Thyroid gland (tissue), 4 donors: ENCODE results near the gene NADSYN1. TPM values are rescaled to one million over a fixed set of nuclear protein-coding genes. Genes with fewer than 3 reads are reported as not detected.
A peak's percentile ranks its signal among the peaks of the same experiment; 100 is the strongest.

Source experiments
- DNase-seq, 2 donors: peaks; one replicate each; pipeline ENCODE4 v3.0.0-alpha.2; 2019
- H3K27ac ChIP-seq, 3 donors: fragments of 200-600 bp; sonication (generic); 1 replicate in 2 of 3; 2 replicates in 1 of 3; pipeline ENCODE4 v1.5.1; 2016 to 2019; ENCODE audit warnings: mild to moderate bottlenecking in 1 of 3, moderate library complexity in 1 of 3
- H3K27me3 ChIP-seq: fragments of 200-600 bp; sonication (generic); one replicate; pipeline ENCODE4 v1.5.1; 2019
- H3K36me3 ChIP-seq, 2 donors: fragments of 200-600 bp; sonication (generic); one replicate each; pipeline ENCODE4 v1.5.1; 2016 to 2019
- H3K4me1 ChIP-seq, 2 donors: fragments of 200-600 bp; sonication (generic); one replicate each; pipeline ENCODE4 v1.5.1; 2017 to 2019
- H3K4me3 ChIP-seq, 3 donors: fragments of 200-600 bp; sonication (generic); replicated peaks in 1 of 3; 1 replicate in 2 of 3; 2 replicates in 1 of 3; pipeline ENCODE4 v1.5.1; 2016; ENCODE audit warnings: mild to moderate bottlenecking in 1 of 3
- H3K9me3 ChIP-seq: fragments of 200-600 bp; sonication (generic); one replicate; pipeline ENCODE4 v1.5.1; 2017
- POLR2A ChIP-seq, 2 donors: fragments of 450-650 bp; IDR thresholded peaks; one replicate each; pipeline ENCODE4 v1.6.1; 2017; ENCODE audit warnings: antibody characterized with exemption in 2 of 2, mild to moderate bottlenecking in 2 of 2, moderate library complexity in 1 of 2
- WGBS, 2 donors: methylation state at CpG; one replicate each; pipeline ENCODE4 v1.1.5; 2017; 5-methylcytosine and 5-hydroxymethylcytosine counted together
- intact Hi-C: fragments of 100-400 bp; cut with DNase I; formaldehyde crosslinking; loops from one replicate; pipeline ENCODE4 v1.15.1; 2023
- total RNA-seq, 4 donors: library from RNA; depleted of rRNA; stranded (reverse); fragments of >200 nt; gene quantifications; one replicate each; pipeline ENCODE4 v1.2.3, GENCODE V29; 2016
- TF ChIP-seq, protein P1 (sequence below), 6 experiments: fragments of 200-600 bp in 3 of 6; fragments of 450-650 bp in 3 of 6; sonication (generic) in 3 of 6; IDR thresholded peaks; one replicate each; pipeline ENCODE4 v1.5.1; 2016 to 2019; ENCODE audit warnings: antibody characterized with exemption in 6 of 6, mild to moderate bottlenecking in 2 of 6, inconsistent platforms in 1 of 6, moderate library complexity in 1 of 6

Gene NADSYN1
- 100 to 1,000 TPM in 1 of 4 donors, 10 to 100 TPM in 3; 41.9 to 102 (median 54.7) TPM for total RNA-seq

DNA sequence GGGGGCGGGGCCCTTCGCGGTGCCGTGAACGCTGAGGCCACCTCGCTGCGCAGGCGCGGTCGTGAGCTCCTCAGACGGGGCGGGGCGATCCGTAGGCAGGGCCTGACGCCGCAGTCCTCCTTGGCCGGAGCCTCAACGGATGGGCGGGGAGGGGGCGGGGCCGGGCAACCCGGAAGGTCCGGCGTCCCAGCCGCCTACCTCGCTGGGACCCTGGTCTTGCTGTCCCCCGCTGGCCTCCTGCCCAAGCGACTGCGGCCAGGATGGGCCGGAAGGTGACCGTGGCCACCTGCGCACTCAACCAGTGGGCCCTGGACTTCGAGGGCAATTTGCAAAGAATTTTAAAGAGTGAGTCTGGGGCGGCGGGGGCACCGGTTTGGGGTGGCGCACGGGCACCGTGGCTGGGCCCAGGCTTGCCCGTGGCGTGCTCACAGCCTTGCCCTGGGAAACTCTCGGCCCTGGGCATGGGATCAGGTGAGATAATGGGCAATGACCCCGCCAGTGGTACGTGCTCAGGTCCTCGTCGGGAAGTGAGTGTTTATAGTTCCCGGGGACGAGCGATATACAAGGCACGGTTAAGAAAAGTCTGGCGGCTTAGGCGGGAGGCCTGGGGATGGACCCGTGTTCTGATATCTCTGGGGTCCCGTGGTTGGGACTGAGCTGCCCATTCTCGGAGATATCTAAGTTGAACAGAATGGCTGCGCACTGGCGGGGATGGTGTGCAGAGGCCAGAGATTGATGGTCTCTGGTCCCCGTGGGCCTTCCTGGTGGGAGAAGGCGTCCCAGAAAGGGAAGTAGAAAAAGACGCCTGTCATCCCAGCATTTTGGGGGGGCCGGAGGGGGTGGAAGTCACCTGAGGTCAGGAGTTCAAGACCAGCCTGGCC, at the start of gene NADSYN1:
Gene NADSYN1, plus strand, starts transcription at position 167 of the 881 bp plus-strand sequence. Its CDS starts 94 bp downstream, at position 261.
- intact Hi-C loops: no loop called here
- H3K4me1 ChIP-seq: peaks cover 20 to 30% of the 10 kb centered on the region in 2 donors
- 3% methylated on average over 31 to 39 of the region's 61 CpGs for WGBS, 2 donors

DNA sequence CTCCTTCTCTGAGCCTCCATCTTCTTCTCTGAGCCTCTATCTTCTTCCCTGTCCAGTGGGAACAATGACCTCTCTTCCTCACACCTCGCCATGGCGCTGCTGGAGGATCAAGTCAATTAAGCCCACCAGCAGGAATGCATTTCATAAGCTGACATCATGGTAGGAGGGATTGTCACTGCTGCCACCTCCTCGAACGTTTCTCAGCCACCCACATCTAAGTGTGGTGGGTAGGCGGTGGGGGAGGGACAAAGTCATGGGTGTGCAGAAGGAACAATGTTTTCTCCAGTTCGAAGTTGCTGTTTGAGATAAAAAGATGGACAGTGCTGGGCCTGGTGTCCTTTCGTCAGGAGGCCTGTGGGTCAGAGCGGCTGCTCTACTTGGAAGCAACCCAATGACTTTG, 48.8 kb upstream of the NADSYN1 start:
- WGBS, 2 donors: 88 to 91% methylated on average over 8 of the region's 8 CpGs
- TF ChIP-seq, protein P1, sequence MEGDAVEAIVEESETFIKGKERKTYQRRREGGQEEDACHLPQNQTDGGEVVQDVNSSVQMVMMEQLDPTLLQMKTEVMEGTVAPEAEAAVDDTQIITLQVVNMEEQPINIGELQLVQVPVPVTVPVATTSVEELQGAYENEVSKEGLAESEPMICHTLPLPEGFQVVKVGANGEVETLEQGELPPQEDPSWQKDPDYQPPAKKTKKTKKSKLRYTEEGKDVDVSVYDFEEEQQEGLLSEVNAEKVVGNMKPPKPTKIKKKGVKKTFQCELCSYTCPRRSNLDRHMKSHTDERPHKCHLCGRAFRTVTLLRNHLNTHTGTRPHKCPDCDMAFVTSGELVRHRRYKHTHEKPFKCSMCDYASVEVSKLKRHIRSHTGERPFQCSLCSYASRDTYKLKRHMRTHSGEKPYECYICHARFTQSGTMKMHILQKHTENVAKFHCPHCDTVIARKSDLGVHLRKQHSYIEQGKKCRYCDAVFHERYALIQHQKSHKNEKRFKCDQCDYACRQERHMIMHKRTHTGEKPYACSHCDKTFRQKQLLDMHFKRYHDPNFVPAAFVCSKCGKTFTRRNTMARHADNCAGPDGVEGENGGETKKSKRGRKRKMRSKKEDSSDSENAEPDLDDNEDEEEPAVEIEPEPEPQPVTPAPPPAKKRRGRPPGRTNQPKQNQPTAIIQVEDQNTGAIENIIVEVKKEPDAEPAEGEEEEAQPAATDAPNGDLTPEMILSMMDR (IDR thresholded peaks at IDR 0.05): no peak
- no peak for TF ChIP-seq POLR2A (IDR thresholded peaks at IDR 0.05)
- no peak overlapping the region for H3K27ac ChIP-seq
- intact Hi-C loops: no loop called here
- no peak overlapping the region for H3K4me3 ChIP-seq
- no peaks in the 10 kb centered on the region for H3K27me3 ChIP-seq
- DNase-seq: no peak
- no peaks in the 10 kb centered on the region for H3K36me3 ChIP-seq
- H3K9me3 ChIP-seq: no peaks in the 10 kb centered on the region
- H3K4me1 ChIP-seq: no peaks in the 10 kb centered on the region

More for the DNA sequence above, at the start of gene NADSYN1:
- TF ChIP-seq, protein P1 (IDR thresholded peaks at IDR 0.05): no peak
- peak; percentile 42 to 63 for TF ChIP-seq POLR2A (IDR thresholded peaks at IDR 0.05)
- Histone ChIP-seq H3K27me3 (no peaks in the 10 kb centered on the region), H3K9me3 (no peaks in the 10 kb centered on the region), H3K27ac (peak within 1 kb of the TSS; percentile 57 to 91 (median 87)), H3K4me3 (peak within 1 kb of the TSS; percentile 75 to 89 (median 88)), H3K36me3 (peaks cover 21 to 31% of the 10 kb centered on the region in 2 donors)
- DNase-seq: peak; percentile 98

DNA sequence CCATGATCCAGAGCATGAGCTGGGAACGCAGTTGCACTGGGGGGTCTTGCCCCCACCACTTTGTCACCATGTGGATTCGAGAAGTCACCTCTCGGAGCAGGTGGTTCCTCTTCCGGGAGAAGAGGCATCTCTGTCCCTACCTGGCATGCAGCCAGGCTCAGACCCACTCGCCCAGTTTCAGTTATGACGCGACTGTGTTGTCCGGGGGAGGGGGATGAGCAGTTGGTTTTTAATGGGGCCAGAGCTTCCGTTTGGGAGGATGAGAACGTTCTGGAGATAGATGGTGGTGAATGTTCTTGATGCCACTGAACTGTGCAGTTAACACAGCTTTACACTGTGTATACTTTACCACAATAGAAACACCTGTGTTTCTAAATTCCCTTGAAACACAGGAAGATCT, 46.3 kb upstream of the NADSYN1 start:
- H3K4me3 ChIP-seq: no peak overlapping the region
- no peaks in the 10 kb centered on the region for H3K36me3 ChIP-seq
- no peak overlapping the region for H3K27ac ChIP-seq
- WGBS, 2 donors: 57 to 59% methylated on average over 10 of the region's 10 CpGs
- no peaks in the 10 kb centered on the region for H3K27me3 ChIP-seq
- H3K9me3 ChIP-seq: no peaks in the 10 kb centered on the region
- DNase-seq: no peak
- TF ChIP-seq, protein P1 (IDR thresholded peaks at IDR 0.05): no peak
- TF ChIP-seq POLR2A (IDR thresholded peaks at IDR 0.05): no peak
- intact Hi-C loops: no loop called here
- no peaks in the 10 kb centered on the region for H3K4me1 ChIP-seq

DNA sequence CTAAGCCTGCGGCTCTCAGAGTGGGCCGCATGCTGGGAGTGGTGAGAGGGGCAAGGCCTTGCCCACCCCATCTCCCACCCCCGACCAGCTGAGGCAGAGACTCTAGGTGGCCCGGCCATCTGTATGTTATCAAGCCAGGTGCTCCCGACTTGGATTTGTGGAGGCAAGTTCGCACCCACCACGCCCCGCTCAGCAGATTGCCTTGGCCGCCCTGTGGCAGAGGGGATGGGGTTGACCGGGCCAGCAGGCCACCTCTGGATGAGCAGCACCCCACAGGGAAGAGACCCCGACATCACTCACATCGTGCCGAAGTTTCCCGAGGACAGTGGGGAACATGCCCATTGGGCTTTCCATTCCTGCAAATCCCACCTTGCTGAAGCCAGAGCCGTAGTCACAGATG, 45.6 kb upstream of the NADSYN1 start:
- Histone ChIP-seq H3K27ac (no peak overlapping the region), H3K9me3 (no peaks in the 10 kb centered on the region), H3K27me3 (no peaks in the 10 kb centered on the region), H3K36me3 (no peaks in the 10 kb centered on the region), H3K4me3 (no peak overlapping the region), H3K4me1 (no peaks in the 10 kb centered on the region)
- intact Hi-C loops: no loop called here
- WGBS, 2 donors: 76 to 87% methylated on average over 10 to 12 of the region's 15 CpGs
- DNase-seq: no peak
- TF ChIP-seq, protein P1 (IDR thresholded peaks at IDR 0.05): no peak
- no peak for TF ChIP-seq POLR2A (IDR thresholded peaks at IDR 0.05)

DNA sequence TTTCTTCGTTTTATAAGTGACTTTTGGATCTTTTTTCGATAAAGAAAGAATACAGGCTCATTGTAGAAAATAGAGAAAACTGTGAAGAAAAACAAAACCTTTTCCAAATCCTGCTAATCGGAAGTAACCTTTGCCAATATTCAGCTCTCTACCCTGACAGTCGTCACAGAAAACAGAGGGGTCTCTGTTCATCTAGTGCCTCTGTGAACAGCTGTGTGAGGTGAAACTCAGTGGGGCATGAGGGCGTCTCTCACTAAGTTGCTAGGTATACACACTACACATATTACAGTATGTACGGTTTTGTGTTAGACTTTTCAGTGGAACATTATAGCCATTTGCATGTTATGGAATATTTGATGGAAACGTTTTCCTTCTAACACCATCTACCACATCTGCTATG, 44.2 kb upstream of the NADSYN1 start:
- no peaks in the 10 kb centered on the region for H3K9me3 ChIP-seq
- H3K36me3 ChIP-seq: no peaks in the 10 kb centered on the region
- no peak overlapping the region for H3K4me3 ChIP-seq
- intact Hi-C loops: no loop called here
- DNase-seq: no peak
- no peak for TF ChIP-seq POLR2A (IDR thresholded peaks at IDR 0.05)
- 77 to 78% methylated on average over 7 of the region's 7 CpGs for WGBS, 2 donors
- no peak overlapping the region for H3K27ac ChIP-seq
- no peaks in the 10 kb centered on the region for H3K4me1 ChIP-seq
- no peaks in the 10 kb centered on the region for H3K27me3 ChIP-seq
